ENCODE measurements around the gene ARL13B.
"Not testable (repeated sequence)": the region's sequence is repeated elsewhere in the genome, so short reads cannot be mapped to it uniquely, and the experiment has no call there.

The ARL13B gene

DNA sequence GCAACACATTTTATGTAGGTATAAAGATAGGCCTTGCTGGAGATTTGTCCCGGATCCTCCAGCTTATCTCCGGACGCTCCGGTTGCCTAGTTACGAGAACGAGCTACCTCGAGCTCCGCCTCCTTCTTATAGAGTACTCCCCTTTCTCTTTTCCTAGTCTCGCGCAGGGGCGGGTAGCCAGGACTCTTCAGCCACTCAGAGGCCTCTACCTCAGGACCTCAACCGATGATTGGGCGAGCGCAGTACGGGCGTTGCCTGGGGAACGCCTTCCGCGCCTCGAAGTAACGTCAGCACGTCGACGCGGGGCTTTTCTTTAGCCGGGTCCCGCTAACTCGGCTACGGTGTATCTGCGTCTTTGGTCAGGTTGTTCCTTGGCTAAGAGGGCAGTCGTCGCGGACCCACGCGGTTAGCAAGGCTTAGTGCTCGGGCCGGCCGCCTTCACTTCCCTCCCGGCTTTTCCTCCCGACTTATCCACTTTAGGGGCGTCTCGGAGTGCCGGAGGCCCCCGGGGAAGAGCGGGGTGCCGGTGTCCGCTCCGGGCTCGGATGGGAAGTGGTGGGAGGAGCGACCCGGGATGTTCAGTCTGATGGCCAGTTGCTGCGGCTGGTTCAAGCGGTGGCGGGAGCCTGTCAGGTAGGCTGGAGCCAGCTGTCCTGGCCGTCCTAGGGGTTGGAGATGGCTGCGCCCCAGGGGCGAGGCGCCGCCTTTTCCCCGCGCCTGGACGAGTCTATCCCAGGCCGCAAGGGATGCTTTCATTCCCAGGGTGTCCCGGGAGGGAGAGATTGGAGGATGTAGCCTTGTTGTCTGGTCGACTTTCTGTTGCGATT, at the start of gene ARL13B:
TSS of gene ARL13B (plus strand) at position 306 of the 827 bp plus-strand sequence. CDS start at position 575, 269 bp downstream.
- peak; percentile 93 for DNase-seq

DNA sequence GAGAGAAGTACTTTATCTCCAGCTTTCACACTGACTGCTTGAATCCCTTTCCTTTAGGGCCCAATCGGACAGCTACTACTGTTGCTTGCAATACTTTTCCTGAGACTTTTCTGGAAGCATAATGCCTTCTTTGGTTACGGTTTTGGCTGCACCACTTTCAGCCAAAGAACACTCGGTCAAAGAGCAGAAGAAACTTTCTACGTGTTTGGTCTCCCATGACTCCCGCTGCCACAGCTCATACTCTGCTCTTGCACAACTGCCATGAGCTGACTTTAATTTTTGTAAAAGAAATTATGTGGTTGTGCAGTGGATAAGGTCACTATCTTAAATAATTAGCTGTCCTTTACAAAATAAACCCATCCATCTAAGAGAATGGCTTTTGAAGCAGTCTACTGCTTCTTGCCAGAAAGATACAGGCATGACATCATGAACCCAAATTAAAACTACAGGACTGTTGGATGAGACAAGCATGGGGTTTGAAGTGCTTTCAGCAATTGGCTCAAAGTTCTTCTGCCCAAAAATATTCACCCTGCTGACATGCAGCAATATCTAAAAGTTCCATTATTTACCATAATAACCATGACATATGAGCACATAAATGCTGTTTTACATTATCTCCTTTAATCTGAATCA, 48.2 kb upstream of the ARL13B start:
- no peak for DNase-seq

DNA sequence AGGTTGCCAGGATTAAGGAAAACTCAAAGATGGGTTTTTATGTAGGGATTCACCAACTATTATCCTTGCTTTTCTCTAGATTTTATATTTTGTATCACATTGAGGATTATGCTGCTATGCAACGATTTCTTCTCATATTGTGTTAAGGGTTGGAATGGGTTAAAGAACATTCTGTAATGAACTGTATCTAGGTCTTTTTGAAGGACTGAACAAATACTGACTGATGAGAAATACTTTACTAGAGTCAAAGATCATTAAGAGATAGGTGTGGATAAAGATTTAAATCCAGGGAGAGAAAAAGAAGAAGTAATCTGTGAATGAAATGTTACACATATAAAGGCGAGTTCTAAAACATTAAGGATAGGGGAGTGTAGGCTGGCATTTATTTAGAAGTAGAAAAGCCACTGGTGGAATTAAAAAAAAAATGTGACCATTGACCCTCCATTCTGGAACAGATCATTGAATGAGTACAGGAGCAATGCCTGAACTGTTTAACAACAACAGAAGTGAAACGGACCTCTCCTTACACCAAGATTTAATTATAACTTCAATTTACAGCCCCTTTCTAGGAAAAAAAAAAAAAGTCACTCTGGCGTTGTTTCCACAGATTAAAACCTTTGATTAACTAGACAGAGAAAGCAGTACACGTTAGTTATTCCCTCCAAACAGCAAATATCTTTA, 45.4 kb upstream of the ARL13B start:
- DNase-seq = no peak

DNA sequence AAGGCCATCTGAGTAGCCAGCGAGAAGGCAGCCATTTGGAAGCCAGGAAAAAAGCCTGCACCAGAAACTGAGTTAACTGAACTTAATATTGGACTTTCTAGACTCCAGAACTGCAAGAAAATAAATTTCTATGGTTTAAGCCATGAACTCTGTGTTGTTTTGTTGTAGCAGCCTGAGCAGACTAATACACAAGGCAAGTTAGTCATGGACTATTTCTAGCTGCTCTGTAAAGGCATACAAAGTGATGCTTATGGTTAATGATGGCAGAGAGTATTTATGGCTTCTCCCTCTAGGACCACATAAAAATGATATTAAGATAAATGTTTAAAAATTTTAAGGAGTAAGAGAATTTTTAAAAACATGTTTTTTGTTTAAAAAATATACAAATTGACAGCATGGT, 43.4 kb upstream of the ARL13B start:
- no peak for DNase-seq

DNA sequence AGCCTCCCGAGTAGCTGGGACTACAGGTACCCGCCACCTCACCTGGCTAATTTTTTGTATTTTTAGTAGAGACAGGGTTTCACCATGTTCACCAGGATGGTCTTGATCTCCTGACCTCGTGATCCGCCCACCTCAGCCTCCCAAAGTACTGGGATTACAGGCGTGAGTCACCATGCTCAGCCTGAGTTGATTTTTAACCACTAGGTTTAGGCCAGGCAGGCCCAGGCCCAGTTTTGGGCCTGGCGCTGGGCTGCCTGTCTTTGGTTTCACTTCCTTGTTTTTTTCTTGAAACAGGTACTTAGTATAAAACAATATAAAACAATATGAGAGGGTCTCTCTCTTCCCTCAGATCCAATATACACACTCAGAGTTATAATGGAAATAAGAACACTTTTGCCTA, 42.5 kb upstream of the ARL13B start:
- not testable (repeated sequence) for DNase-seq

DNA sequence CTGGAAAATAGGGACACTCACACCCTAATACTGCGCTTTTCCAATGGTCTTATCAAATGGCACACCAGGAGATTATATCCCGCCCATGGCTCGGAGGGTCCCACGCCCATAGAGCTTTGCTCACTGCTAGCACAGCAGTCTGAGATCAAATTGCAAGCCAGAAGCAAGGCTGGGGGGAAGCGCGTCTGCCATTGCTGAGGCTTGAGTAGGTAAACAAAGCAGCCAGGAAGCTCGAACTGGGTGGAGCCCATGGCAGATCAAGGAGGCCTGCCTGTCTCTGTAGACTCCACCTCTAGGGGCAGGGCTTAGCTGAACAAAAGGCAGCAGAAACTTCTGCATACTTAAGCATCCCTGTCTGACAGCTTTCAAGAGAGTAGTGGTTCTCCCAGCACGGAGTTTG, 30.0 kb upstream of the ARL13B start:
- DNase-seq = not testable (repeated sequence)

DNA sequence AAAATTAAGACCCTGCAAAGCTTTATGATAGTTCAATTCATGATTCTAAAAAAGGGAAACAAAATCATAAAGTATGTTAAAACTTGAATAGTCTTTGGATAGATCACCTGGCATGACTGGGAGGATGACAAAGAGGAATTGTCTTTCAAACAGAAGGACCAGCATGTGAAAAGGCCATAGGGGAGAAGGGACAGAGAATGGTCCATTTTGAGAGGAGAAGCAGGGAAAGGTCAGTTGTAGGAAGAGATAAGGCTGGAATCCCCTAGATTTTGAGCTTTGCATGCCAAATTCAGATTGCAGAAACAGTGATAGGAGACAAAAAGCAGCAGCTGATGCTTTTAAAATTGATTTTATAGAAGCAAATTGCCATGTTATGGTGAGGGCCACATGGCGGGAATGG, 18.9 kb upstream of the ARL13B start:
- DNase-seq = no peak

DNA sequence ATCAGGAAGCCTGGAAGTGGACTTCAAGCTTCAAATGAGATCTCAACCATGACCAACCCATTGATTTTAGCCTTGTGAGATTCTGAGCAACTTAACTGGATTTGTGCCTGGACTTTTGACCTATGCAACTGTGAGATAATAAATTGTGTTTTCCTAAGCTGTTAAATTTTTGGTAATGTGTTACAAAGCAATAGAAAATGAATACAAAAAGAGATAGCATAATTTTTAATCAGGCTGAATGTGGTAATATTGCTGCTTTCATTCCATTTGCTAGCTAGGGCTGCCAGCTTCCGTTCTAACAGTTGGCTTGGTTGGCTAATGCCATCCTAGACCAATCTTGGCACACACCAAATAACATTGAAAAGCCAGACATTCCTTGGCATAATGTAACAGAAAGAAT, 18.5 kb upstream of the ARL13B start:
- DNase-seq = no peak

DNA sequence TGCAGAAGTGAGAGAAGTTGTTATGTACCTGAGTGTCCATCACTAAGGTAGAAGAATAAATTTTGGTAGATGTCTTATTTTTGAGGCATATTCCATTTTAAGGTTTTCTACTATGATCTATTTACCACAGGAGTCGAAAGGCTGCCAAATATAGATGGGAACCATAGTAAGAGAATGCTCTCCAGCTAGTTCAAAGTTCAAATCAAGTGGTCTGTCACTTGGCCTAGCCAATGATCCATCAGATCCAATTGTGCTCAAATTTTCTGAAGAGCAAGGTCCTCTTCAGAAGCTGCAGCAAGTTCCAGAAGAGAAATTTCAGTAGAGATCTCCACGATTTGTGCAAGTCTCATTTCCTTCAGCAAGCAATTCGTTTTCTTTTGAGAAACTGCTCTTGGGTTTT, 17.2 kb upstream of the ARL13B start:
- DNase-seq = no peak

DNA sequence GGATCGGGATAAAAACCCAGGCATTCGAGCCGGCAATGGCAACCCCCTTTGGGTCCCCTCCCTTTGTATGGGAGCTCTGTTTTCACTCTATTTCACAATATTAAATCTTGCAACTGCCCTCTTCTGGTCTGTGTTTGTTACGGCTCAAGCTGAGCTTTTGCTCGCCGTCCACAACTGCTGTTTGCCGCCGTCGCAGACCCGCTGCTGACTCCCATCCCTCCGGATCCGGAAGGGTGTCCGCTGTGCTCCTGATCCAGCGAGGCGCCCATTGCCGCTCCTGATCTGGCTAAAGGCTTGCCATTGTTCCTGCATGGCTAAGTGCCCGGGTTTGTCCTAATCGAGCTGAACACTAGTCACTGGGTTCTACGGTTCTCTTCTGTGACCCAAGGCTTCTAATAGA, 14.8 kb upstream of the ARL13B start:
- DNase-seq = not testable (repeated sequence)

DNA sequence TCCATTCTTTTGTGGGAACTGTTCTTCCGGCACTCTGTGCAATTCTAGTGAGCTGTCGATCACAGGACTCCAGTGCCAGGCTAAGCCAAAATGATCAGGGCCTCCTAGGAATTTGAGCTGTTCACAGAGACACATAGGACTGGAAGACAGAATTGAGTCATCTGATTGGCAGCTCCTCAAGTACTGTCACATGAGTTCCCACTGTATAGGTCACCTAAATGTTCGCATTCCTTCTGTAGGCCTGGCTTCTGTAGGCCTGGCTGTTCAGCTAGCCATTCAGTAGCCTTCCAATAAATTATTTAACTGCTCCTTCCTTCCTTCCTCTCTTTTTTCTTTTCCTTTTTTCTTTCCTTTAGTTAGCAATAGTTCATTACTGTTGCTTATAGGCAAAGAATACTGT, 10.5 kb upstream of the ARL13B start:
- DNase-seq = no peak

DNA sequence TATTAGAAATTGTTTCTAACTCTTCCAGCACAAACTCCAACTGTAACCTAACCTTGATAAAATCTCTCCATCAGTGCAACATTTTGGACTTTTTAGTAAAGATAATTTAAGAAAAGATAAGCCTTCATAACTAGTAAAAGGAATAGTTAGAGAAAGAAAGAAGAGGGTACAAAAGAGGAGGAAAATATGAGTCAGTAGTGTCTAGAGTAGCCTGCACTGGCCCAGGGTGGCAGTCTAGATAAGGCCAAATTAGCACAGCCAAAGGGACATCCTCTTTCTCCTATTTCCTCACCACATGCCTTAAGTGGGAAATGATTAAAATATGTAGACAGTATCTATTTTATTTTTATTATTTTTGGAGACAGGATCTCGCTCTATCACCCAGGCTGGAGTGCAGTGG, 10.0 kb upstream of the ARL13B start:
- no peak for DNase-seq

DNA sequence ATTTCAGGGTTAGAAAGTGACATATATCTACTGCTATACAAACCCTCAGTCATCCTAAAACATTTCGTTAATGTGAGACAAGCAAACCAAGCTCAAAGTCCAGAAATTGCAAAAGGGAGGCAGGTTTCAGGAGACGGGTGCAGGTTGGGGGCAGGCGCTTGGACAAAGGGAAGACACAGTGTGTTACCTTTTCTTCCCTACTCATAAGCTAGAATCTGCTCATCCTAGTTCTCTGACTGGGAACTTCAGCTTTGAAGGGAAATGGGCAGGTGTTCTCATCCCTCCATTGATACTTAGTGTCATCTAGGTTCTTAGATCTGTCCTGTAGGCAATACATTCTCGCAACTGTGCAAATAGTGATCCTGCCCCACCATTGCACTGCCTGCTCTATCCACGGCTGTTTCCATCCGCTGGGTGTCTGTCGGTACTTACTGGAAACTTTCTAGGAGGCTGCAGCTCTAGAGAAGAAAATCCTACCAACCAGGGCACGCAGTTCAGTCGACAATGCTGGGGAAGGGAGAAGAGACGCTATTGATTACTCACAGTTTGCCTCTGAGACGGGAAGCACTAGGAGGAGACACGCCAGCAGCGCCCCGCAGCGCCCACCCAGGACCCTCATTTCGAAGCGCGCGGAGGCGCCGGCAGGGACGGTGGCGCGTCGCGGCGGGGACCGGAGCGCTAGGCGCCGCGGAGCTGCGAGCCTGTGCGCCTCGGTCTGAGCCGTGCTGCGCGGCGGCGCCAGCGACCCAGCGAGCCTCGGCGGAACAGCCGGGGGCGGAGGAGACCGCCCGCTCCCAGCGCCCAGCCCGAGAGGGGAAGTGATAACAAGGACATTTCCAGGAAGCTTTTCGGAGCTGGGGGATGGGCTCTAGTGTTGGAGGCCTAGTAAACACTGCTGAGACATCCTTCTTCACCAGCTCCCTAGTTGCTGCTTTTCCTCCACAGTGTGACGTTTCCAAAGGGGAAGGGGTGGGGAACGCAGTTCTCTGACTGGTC, 6.5 kb upstream of the ARL13B start, which contains the start of gene PROS1:
TSS of gene PROS1 (minus strand) at position 766 of the 996 bp plus-strand sequence. CDS start at position 619, 147 bp downstream.
- no peak for DNase-seq

DNA sequence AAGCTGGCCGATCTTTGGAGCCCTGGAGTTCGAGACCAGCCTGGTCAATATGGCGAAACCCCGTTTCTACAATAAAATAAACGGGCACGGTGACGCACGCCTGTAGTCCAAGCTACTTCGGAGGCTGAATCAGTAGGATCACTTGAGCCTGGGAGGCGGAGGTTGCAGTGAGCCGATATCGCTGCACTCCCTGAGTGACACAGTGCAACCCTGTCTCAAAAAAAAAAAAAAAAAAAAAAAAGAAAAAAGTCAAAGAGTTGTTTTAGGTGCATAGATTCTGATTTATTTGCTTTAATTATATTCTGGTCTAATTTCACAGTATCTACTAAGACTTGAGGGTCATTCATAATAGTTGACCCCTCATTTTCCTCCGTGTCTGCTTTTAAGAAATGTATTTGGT, 1.7 kb downstream of the ARL13B start:
- no peak for DNase-seq

DNA sequence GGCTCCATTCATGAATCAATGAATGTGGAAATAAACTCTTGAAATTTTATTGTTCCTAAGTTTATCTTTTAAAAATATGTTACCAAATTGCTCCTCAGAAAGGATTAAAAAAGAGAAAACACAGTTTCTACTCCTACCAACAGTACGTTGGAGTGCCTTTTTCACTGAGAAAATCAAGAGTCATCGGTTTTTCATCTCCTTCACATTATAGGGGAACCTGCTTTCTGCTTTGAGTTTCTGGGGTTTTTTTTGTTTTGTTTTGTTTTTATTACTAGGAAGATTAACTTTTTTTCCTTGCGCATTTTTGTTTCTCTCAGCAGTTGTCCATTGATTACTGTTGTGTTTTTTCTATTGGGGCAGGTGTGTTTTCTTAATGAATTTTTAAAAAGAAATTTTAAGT, 3.5 kb downstream of the ARL13B start:
- DNase-seq = no peak

DNA sequence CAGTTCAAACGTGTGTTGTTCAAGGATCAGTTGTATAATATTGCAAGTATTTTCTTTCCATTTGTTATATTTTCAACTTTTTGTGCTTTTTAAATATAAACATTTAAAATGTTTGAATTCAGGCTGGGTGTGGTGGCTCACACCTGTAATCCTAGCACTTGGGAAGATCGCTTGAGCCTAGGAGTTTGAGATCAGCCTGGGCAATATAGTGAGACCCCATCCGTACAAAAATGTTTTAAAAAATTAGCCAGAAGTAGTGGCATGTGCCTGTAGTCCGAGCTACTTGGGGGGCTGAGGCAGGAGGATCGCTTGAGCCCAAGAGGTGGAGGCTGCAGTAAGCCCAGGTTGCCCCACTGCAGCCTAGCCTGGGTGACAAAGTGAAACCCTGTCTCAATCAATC, 4.7 kb downstream of the ARL13B start:
- DNase-seq = no peak

DNA sequence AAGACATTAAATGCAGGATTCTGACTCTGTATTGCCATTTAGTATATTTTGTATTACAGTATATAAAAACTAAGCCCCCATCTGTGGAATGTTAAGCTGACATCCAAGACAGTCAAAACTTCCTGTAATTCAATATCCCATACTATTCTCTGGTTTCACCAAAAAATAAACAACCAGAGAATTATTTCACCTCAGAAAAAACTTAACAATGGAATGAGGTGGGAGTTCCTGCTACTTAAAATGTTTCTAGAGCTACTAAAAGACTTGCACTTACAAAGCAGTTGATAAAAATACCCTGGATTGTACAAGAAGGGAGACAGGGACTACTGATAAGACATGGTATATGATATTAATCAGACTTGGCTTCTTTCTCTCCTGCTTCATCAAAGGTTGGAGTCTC, 8.3 kb downstream of the ARL13B start:
- DNase-seq = no peak

DNA sequence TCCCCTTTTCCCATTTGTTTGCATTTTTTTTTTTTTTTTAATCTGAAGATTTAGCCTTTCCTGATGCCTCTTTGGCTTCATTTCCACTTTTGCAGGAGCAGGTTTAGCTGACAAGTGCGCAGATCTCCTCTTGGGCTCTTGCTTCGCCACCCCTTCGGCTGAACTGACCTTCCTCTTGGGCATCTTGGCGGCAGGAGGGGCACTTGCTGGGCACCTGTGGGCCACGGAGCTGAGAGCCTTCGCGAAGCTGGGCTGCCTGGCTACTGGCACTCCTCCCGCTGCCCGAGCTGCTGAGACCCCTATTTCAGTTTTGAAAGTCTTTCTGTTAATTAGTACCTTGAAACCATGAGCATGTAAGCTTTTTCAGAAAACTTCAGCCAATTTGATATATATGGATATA, 8.8 kb downstream of the ARL13B start:
- no peak for DNase-seq

DNA sequence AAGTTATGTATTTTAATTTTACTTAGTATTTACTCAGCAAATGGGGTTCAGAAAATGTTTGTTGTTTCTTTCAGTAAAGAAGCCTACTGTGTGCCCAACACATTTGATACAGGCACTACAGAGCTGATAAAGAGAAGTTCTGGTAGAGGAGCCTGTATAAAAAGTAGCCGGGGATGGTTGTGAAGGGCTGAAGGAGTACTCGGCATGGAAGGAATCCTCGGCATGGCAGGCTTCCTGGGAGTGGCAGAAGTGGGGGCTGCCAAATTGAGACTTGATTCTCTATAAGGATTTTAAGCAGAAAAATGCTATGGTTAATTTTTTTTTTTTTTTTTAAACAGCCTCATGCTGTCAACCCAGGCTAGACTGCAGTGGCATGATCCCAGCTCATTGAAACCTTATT, 9.3 kb downstream of the ARL13B start:
- DNase-seq = no peak

DNA sequence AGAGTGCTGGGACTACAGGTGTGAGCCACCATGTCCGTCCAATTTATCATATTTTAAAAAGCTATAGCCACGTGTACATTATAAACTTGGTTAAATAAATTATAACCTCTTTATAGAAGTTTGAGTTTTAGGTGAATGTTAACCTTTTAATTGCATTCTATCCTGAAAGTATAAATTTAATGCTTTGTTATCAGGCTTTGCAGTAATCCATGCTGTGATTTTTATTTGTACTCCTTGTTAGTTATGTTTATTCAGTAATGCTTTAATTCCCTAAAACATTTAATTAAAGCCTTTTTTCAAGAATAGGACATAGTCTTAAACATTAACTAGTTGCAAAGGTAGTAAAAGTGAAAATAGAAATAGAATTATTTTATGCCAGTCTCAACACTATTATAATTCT, 11.7 kb downstream of the ARL13B start:
- DNase-seq = no peak

DNA sequence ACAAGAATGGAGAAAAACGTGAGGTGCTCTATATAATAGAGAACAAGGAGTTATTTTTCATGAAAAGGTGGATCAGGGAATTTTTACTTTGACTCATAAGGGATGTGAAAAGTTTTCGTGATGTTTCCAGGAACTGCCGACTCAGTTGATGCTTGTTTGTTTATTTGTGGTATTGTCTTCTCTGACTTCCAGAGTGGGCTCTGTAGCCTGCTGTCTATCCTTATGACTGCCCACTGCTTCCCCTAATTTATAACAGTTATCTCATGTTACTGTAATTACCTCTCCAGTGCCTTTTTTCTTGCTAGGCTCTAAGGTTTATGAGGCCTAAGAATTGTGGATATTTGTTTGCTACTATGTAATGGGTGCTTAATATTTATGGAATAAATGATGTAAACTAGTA, 12.3 kb downstream of the ARL13B start:
- no peak for DNase-seq

DNA sequence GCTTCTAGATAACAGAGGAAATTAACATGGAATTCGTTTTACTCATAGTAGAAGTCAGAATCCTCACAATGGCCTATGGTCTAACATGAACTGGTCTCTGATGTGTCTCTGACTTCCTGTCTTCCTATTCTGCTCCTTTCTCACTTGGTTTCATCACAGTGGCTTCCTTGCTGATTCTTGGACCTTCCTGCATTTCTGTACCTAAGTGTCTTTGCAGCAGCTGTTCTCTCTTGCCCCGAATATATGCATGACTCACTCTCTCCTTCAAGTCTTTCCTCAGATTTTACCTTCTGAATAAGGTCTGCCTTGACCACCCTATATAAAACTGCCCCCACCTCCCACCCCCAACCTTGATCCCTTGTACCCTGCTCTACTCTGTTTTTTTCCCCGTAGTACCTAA, 14.1 kb downstream of the ARL13B start:
- DNase-seq = no peak

DNA sequence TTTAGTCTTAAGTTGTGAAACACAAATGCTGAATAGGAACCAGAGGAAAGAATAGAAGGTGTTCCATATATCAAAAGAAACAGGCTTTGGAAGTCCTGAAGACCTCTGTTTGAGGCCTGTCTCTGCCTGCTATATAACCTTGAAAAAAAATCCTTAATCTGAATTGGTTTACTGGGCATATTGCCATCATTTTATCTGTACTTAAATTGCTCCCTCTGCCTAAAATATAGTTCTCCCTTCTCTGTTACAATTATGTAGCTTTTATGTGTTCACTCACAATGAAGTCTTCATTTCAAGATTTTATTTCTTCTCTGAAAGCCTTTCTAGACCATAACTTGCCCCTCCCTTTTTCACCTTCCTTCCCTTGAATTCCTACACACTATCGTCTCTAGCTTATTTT, 21.2 kb downstream of the ARL13B start:
- no peak for DNase-seq

Measured in NCI-H1694 (cell line).